ENCODE measurements around the gene GPR152. TPM values are rescaled to one million over a fixed set of nuclear protein-coding genes. Genes with fewer than 3 reads are reported as not detected.
"Not testable (repeated sequence)": the region's sequence is repeated elsewhere in the genome, so short reads cannot be mapped to it uniquely, and the experiment has no call there.

Gene GPR152
- polyA plus RNA-seq, 5 donors, result not detected

- DNase-seq, result no peak
These were observed 13.8 kb upstream of the GPR152 start for GRCh38 chr11:67466367-67466766.

DNA sequence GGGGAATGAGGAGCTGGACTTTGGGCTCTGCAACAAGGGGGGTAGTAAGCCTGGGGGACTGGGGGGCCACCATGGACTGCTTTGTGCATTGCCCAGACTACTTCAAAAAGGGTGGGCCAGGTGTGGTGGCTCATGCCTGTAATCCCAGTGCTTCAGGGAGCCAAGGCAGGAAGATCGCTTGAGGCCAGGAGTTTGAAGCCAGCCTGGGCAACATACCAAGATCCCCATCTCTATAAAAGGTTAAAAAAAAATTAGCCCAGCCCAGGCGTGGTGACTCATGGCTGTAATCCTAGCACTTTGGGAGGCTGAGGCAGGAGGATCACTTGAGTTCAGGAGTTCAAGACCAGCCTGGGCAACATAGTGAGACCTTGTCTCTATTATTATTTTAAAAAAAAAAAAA, 13.0 kb upstream of the GPR152 start:
- DNase-seq, result not testable (repeated sequence)

DNA sequence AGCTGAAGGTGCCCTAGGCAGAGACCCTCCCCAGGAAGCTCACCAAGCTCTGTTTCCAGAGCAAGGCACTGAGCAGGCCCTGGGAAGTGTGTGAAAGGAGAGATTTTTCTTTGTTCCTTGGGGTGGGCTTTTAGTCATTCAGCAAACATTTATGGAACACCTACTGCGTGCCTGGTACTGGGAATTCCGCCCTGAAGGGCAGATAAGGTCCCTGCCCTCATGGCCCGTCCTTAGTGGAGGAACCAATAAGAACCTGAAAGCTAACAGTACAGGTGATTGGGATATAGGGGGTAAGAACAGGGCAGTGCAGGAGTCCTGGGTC, 12.6 kb upstream of the GPR152 start:
- DNase-seq, result no peak

GRCh38 chr11:67464411-67465188, 12.1 kb upstream of the GPR152 start:
- peak; percentile 62 to 66 for DNase-seq

- DNase-seq, result no peak
These were observed 11.3 kb upstream of the GPR152 start for GRCh38 chr11:67463680-67464410.

- DNase-seq, result no peak
These were observed 10.7 kb upstream of the GPR152 start for GRCh38 chr11:67463186-67463585.

GRCh38 chr11:67458266-67458665, 5.7 kb upstream of the GPR152 start:
- DNase-seq, result no peak

DNA sequence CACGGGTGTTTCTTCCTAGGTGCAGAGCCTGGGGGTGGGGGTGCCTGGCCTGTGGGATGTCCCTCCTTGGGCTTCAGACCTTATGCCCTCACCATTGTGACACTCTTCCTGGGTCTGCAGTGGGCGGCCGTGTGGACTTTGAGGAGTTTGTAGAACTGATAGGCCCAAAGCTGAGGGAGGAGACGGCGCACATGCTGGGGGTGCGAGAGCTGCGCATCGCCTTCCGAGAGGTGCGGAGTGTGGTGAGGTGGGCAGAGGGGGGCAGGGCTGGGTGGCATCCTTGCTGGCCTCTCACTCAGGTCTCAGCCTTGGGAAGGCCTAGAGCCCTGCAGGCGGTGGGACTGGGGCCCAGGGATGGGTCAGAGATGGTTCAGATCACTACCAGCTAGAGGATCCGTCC, 4.9 kb upstream of the GPR152 start:
- DNase-seq, result no peak

DNA sequence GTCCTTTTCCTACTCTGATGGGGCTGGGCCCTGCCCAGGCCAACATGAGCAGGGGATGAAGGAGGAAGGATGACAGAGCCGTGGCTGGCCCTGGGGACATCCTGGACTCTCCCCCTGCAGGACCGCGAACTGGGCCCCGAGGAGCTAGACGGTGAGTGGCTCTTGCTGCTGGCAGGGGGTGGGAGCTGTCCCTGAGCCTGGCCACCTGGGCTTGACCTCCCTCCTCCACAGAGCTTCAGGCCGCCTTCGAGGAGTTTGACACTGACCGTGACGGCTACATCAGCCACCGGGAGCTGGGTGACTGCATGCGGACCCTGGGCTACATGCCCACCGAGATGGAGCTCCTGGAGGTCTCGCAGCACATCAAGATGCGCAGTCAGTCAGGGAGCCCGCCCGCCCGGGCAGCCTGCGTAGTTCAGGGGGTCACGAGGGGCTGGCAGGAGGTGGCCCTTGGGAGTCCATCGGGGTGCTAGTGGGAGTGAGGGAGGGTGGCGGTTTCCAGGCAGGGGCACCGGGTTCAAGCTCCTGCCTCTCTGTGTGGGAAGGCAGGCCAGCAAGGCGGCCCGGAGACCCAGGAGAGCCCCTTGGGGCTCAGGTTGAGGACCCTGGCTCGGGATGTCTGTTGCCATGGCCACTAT, 3.7 kb upstream of the GPR152 start:
- DNase-seq, result no peak

GRCh38 chr11:67455054-67455453, 2.5 kb upstream of the GPR152 start, which contains the start of gene CABP4:
Gene CABP4 (plus strand): TSS chr11:67455354. CDS start chr11:67455424, 70 bp downstream.
- no peak for DNase-seq

- DNase-seq, result no peak
These were observed 1.5 kb upstream of the GPR152 start for GRCh38 chr11:67453816-67454732.

DNA sequence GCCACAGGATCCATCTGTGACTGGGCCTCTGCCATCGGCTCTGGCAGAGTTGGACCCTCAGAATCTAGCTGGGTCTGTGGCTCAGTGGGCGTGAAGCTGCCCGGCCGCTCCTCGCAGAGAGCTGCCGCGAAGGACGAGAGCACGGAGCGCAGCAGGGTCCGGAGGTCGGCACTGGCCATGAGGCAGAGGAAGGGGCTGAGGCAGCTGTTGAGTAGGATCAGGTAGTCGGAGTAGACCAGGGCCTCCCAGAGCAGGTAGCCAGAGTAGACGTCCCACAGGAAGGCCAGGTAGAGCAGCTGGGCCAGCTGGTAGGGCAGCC, 912 bp downstream of the GPR152 start:
- no peak for DNase-seq

DNA sequence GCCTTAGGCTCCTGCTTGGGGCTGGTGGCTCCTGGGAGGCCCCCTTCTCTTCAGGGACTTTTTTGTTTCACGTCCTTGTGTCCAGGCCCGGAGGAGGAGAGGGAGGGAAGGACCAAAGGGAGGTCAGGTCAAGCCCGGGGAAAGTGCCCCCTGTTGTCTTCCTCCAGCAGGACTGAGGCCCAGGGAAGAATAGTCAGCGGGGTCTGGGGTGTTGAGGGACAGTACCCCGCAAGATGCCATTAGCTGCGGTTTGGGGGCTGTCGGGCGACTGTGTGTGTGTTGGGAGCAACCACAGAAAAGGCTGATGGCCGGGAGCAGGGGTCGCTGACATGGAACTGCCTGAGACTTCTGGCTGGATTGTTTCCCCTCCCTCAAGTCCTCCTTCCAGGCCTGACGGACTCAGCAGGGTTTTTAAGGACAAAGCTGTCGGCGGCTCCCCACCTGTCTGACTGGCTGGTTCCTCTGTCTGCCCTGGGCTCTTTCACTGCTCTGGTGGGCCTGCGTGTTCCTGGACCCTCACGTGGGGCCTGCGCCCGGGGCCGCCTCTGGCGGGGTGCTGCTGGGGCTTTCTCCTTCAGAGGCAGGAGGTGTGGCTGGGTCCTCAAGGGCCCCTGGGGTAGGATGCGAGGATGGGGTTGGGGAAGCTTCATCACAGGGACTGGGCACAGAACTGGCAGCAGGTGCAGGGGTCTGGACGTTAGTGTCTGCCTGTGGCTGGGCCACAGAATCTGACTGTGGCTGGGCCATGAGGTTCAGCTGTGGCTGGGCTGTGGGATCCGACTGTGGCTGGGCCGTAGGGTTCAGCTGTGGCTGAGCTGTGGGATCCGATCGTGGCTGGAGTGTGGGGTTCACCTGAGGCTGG, 1.5 kb downstream of the GPR152 start:
- no peak for DNase-seq

DNA sequence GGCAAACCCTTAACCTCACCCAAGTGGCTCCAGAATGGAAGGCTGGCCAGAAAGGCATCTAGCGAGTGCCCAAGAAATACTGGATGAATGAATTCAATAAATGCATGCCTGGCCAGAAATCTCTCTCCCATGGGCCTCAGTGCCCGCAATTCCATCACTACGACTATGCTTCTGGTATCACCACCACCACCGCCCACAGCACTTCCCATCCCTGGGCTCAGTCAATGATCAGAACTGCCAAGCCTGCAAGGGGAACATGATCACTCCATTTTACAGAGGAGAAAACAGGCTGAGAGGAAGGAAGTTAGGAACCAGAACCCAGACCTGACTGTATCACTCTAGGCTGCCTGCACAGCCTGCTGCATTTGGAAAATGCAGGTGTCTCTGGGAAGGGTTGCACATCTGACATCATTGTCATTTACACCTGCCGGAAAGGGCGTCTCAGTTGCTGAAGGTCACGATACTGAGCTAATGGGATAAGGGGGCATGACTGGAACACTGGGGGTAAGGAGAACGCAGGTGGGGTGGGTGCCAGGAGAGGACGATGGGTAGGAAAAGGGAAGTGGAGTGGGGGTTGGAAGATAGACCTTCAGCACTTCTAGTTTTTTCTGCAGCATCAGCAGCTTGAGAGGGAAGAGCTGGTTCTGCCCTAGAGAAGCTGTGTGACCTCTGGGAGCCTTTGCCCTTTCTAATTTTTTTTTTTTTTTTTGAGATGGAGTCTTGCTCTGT, 3.2 kb downstream of the GPR152 start:
- no peak for DNase-seq

GRCh38 chr11:67448220-67448609, 4.3 kb downstream of the GPR152 start:
- DNase-seq, result no peak

GRCh38 chr11:67445515-67445914, 7.0 kb downstream of the GPR152 start:
- DNase-seq, result no peak

GRCh38 chr11:67442504-67443404, 9.8 kb downstream of the GPR152 start:
- no peak for DNase-seq

DNA sequence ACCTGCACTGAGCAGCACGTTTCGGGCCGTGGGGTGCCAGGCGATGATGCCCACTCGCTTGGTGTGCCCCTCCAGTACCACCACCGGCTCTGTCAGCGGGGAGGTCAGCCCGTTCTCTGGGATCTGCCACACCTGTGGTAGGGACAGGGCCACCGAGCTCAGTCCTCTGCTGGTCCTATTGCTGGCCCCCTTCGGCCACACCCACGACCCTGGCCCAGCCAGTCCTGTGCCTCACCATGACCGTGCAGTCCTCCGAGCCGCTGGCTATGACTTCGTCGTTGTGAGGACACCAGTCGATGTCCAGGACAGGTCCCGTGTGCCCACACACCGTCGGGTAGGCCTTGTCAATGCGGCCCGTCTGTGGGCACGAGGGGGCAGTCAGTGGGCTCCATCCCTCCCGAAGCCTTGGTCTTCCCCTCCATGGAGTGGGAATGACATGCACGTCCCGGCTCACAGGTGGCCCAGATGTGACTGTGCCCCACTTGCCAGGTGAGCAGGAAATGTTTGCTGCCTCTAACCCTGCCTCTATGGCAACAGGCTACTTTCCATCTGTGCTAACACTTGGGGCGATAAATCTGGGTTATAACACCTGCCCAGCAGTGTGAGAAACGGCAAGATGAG, 10.7 kb downstream of the GPR152 start:
- no peak for DNase-seq

GRCh38 chr11:67441098-67441563, 11.4 kb downstream of the GPR152 start:
- no peak for DNase-seq
